MG63 (cell line): ENCODE measurements around the gene GPA33. TPM values are rescaled to one million over a fixed set of nuclear protein-coding genes. Genes with fewer than 3 reads are reported as not detected.

Source experiments
- DNase-seq: peaks from one replicate; pipeline ENCODE4 v3.0.0-alpha.2; 2020
- H3K27me3 ChIP-seq: fragments of 250-450 bp; sonication (Bioruptor Pico); 2 replicates; pipeline ENCODE4 v1.5.1; 2020; ENCODE audit warnings: mild to moderate bottlenecking, moderate library complexity
- H3K36me3 ChIP-seq: fragments of 250-450 bp; sonication (Bioruptor Pico); 2 replicates; pipeline ENCODE4 v1.5.1; 2020; ENCODE audit warnings: mild to moderate bottlenecking, moderate library complexity
- H3K4me3 ChIP-seq: fragments of 250-450 bp; sonication (Bioruptor Pico); 2 replicates; pipeline ENCODE4 v1.5.1; 2020; ENCODE audit warnings: mild to moderate bottlenecking, moderate library complexity
- H3K9me3 ChIP-seq: fragments of 250-450 bp; sonication (Bioruptor Pico); 2 replicates; pipeline ENCODE4 v1.5.1; 2020; ENCODE audit warnings: mild to moderate bottlenecking, moderate library complexity
- total RNA-seq: library from RNA; depleted of rRNA; stranded (reverse); fragments of >200 nt; shearing (Covaris generic); gene quantifications from 2 replicates; pipeline ENCODE4 v1.2.3, GENCODE V29; 2014; ENCODE audit warnings: low replicate concordance

GPA33 gene
- total RNA-seq, 1 experiment from 2014 or later = not detected

DNA sequence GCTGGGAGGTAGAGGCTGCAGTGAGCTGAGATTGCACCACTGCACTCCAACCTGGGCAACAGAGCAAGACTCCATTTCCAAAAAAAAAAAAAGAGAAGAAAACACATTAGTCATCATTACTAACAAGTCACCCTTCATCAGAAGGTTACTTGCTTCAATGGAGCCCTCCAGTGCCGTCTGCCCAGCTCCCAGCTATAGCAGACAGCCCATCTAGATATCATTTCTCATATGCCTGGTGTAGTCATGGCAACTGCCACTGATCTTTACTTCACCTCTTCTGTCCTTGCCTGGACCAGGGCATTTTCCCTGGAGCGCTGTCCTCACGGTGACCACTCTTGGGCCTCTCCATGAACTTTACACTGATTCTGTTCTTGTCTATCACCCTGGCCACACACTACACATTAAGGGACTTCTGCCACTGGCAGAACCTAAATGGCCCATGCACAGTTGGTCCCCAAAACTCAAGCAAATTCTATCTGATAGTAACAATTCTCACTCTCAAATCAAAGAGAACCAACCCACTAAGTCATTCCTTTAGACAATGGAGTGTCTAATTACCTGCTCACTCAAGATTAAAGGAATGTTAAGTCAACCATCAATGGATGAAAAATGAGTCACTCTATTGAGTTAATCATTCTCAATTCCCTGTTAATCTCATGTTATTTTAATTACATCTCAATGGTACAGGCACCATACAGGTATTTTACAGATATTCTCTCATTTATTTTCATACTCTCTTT, 12.9 kb downstream of the GPA33 start:
- no peaks in the 10 kb centered on the region for H3K9me3 ChIP-seq
- H3K27me3 ChIP-seq = peaks cover 22% of the 10 kb centered on the region
- H3K36me3 ChIP-seq = no peaks in the 10 kb centered on the region
- H3K4me3 ChIP-seq = no peak overlapping the region
- no peak for DNase-seq

- Histone ChIP-seq H3K9me3 (no peaks in the 10 kb centered on the region), H3K36me3 (no peaks in the 10 kb centered on the region), H3K27me3 (peaks cover 22% of the 10 kb centered on the region), H3K4me3 (no peak overlapping the region)
- DNase-seq = no peak
Measured at GRCh38 chr1:167076136-167076710, 14.0 kb downstream of the GPA33 start.

GRCh38 chr1:167071286-167071685, 18.9 kb downstream of the GPA33 start:
- Histone ChIP-seq H3K36me3 (no peaks in the 10 kb centered on the region), H3K27me3 (0 out of 2 replicates have a peak, but pooled peaks cover 2% of the 10 kb centered on the region), H3K9me3 (no peaks in the 10 kb centered on the region), H3K4me3 (no peak overlapping the region)
- no peak for DNase-seq

DNA sequence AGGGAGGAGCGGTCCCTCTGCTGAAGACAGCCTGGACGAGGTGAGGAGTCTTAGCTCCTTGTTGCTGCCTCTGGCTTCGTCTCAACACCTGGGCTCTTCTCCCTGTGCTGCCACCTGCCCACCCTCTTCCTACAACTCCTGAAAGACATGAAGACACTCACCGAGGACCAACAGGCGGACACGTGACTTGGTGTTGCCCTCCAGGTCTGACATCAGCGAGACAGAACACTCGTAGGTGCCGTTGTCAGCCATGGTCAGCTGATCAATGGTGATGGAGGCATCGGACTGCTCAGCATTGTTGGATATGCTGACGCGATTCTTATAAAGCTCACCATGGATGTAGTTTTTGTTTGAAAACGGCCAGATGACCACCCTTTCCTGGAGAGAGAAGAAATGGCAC, 21.4 kb downstream of the GPA33 start:
- Histone ChIP-seq H3K27me3 (no peaks in the 10 kb centered on the region), H3K36me3 (no peaks in the 10 kb centered on the region), H3K4me3 (no peak overlapping the region), H3K9me3 (no peaks in the 10 kb centered on the region)
- no peak for DNase-seq

- H3K4me3 ChIP-seq = no peak overlapping the region
- DNase-seq = no peak
- H3K36me3 ChIP-seq = no peaks in the 10 kb centered on the region
- no peaks in the 10 kb centered on the region for H3K27me3 ChIP-seq
- no peaks in the 10 kb centered on the region for H3K9me3 ChIP-seq
Measured at GRCh38 chr1:167067904-167068303, 22.3 kb downstream of the GPA33 start.

- Histone ChIP-seq H3K27me3 (no peaks in the 10 kb centered on the region), H3K4me3 (peak overlapping the region; percentile 34), H3K36me3 (no peaks in the 10 kb centered on the region), H3K9me3 (no peaks in the 10 kb centered on the region)
- DNase-seq = peak; percentile 64
Measured at GRCh38 chr1:167066333-167067122, 23.6 kb downstream of the GPA33 start.

GRCh38 chr1:167065471-167065870, 24.7 kb downstream of the GPA33 start:
- no peaks in the 10 kb centered on the region for H3K9me3 ChIP-seq
- H3K27me3 ChIP-seq = no peaks in the 10 kb centered on the region
- DNase-seq = no peak
- H3K4me3 ChIP-seq = no peak overlapping the region
- no peaks in the 10 kb centered on the region for H3K36me3 ChIP-seq

- no peak for DNase-seq
- H3K27me3 ChIP-seq = no peaks in the 10 kb centered on the region
- no peaks in the 10 kb centered on the region for H3K9me3 ChIP-seq
- H3K36me3 ChIP-seq = no peaks in the 10 kb centered on the region
- no peak overlapping the region for H3K4me3 ChIP-seq
Measured at GRCh38 chr1:167064621-167065020, 25.6 kb downstream of the GPA33 start.

- H3K27me3 ChIP-seq = no peaks in the 10 kb centered on the region
Measured at GRCh38 chr1:167061073-167061464, 29.1 kb downstream of the GPA33 start.

GRCh38 chr1:167060141-167061072, 29.8 kb downstream of the GPA33 start:
- no peaks in the 10 kb centered on the region for H3K27me3 ChIP-seq
- H3K4me3 ChIP-seq = no peak overlapping the region
- H3K9me3 ChIP-seq = no peaks in the 10 kb centered on the region
- no peaks in the 10 kb centered on the region for H3K36me3 ChIP-seq
- DNase-seq = no peak

More at GRCh38 chr1:167061073-167061464, 29.1 kb downstream of the GPA33 start:
- Histone ChIP-seq H3K4me3 (no peak overlapping the region), H3K36me3 (no peaks in the 10 kb centered on the region), H3K9me3 (no peaks in the 10 kb centered on the region)
- no peak for DNase-seq

GRCh38 chr1:167059809-167060107, 30.4 kb downstream of the GPA33 start:
- no peak overlapping the region for H3K4me3 ChIP-seq
- no peak for DNase-seq
- H3K27me3 ChIP-seq = no peaks in the 10 kb centered on the region
- H3K36me3 ChIP-seq = no peaks in the 10 kb centered on the region
- no peaks in the 10 kb centered on the region for H3K9me3 ChIP-seq

DNA sequence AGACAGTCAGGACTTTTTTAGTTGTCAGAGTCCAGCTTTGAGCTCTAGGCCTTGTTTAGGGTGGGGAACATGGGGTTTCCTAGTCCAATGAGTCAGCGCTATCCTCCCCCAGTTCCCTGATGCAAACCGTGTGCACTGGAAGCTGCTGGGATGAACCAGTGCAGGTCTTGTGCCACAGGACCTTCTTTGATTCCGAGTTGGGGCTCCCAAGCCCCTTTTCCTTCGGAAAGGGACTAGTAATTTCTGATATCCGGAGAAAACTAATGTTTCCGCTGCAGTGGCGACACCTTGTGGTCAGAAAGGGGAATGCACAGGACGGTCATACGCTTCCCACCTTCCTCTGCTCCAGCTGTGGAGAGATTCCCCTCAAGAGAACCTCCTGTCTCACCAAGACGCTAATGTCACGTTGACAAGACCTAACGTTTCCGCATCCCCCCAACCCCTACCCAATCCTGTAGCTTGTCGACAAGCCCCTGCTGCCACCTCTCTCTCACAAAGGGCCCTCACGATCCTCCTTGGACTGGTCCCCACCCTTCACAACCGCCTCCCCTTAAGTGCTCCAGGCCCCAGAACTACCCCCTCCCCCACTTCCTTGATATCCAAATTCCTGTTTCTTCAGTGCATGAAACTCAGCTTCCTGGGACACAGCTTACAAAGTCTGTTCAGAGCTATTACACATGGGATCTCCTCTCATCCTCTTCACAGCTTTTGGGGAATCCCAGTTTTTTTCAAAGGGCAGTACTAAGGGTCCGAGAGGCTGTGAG, 30.9 kb downstream of the GPA33 start:
- H3K4me3 ChIP-seq = no peak overlapping the region
- peak; percentile 56 for DNase-seq
- H3K36me3 ChIP-seq = no peaks in the 10 kb centered on the region
- no peaks in the 10 kb centered on the region for H3K9me3 ChIP-seq
- no peaks in the 10 kb centered on the region for H3K27me3 ChIP-seq

GRCh38 chr1:167057241-167057688, 32.9 kb downstream of the GPA33 start:
- DNase-seq = no peak
- Histone ChIP-seq H3K4me3 (no peak overlapping the region), H3K27me3 (no peaks in the 10 kb centered on the region), H3K36me3 (no peaks in the 10 kb centered on the region), H3K9me3 (no peaks in the 10 kb centered on the region)

- Histone ChIP-seq H3K27me3 (no peaks in the 10 kb centered on the region), H3K36me3 (no peaks in the 10 kb centered on the region), H3K9me3 (no peaks in the 10 kb centered on the region), H3K4me3 (no peak overlapping the region)
- DNase-seq = no peak
Measured at GRCh38 chr1:167056529-167057231, 33.5 kb downstream of the GPA33 start.

- no peaks in the 10 kb centered on the region for H3K27me3 ChIP-seq
- no peaks in the 10 kb centered on the region for H3K36me3 ChIP-seq
- H3K9me3 ChIP-seq = no peaks in the 10 kb centered on the region
- DNase-seq = no peak
- no peak overlapping the region for H3K4me3 ChIP-seq
Measured at GRCh38 chr1:167054946-167055630, 35.1 kb downstream of the GPA33 start.
